PC-9 (cell line): ENCODE results near the gene ZFYVE16. TPM values are rescaled to one million over a fixed set of nuclear protein-coding genes. Genes with fewer than 3 reads are reported as not detected.

Experiments used
- BruUV-seq: library from RNA; stranded (reverse); fragments of 400-500 nt; replicated peaks from 2 replicates; lab custom pipeline; 2021; lab: Mats Ljungman, UMichigan
- CTCF ChIA-PET: fragments of 300-600 bp; sonication (Branson Sonifier 250); formaldehyde crosslinking; loops from one replicate; lab custom pipeline; 2022; ENCODE audit warnings: antibody characterized with exemption; lab: Charles Lee
- POLR2A ChIA-PET: fragments of 300-600 bp; sonication (Branson Sonifier 250); formaldehyde crosslinking; loops from one replicate; lab custom pipeline; 2022; ENCODE audit warnings: antibody characterized with exemption; ENCODE audit not compliant: unreplicated experiment; lab: Charles Lee
- DNase-seq, 2 experiments: peaks; one replicate each; pipeline versions ENCODE4 v3.0.0 to v3.0.0-alpha.2; 2015 to 2022; ENCODE audit warnings: mixed read lengths in 1 of 2
- H2AFZ ChIP-seq: fragments of 200-600 bp; sonication (generic); 2 replicates; pipeline ENCODE4 v1.8.1; 2017; ENCODE audit warnings: antibody characterized with exemption
- H3F3A ChIP-seq: fragments of 200-600 bp; sonication (generic); 2 replicates; pipeline ENCODE4 v1.8.1; 2017; ENCODE audit warnings: antibody characterized with exemption, mild to moderate bottlenecking, low read depth; ENCODE audit not compliant: insufficient read depth
- H3K27ac ChIP-seq: fragments of 200-600 bp; sonication (generic); 2 replicates; pipeline ENCODE4 v1.6.1; 2016; ENCODE audit warnings: mixed run types
- H3K27me3 ChIP-seq: fragments of 200-600 bp; sonication (generic); 2 replicates; pipeline ENCODE4 v1.6.1; 2016; ENCODE audit warnings: low read depth, mixed run types; ENCODE audit not compliant: insufficient read depth
- H3K36me3 ChIP-seq: fragments of 200-600 bp; sonication (generic); 2 replicates; pipeline ENCODE4 v1.6.1; 2016; ENCODE audit warnings: low read depth, mixed run types
- H3K4me1 ChIP-seq: fragments of 200-600 bp; sonication (generic); replicated peaks from 2 replicates; pipeline ENCODE4 v1.6.1; 2016; ENCODE audit warnings: mixed run types; ENCODE audit not compliant: insufficient read depth
- H3K4me2 ChIP-seq: fragments of 200-600 bp; sonication (generic); 2 replicates; pipeline ENCODE4 v1.6.1; 2017; ENCODE audit warnings: mixed run types
- H3K4me3 ChIP-seq: fragments of 200-600 bp; sonication (generic); 2 replicates; pipeline ENCODE4 v1.6.1; 2016; ENCODE audit warnings: mixed run types
- H3K79me2 ChIP-seq: fragments of 200-600 bp; sonication (generic); 2 replicates; pipeline ENCODE4 v1.6.1; 2017; ENCODE audit warnings: low read depth, mixed run types
- H3K9me2 ChIP-seq: fragments of 200-600 bp; sonication (generic); 2 replicates; pipeline ENCODE4 v1.8.1; 2017; ENCODE audit warnings: mild to moderate bottlenecking; ENCODE audit not compliant: insufficient read depth
- H3K9me3 ChIP-seq: fragments of 200-600 bp; sonication (generic); 2 replicates; pipeline ENCODE4 v1.8.1; 2016; ENCODE audit warnings: low read depth; ENCODE audit not compliant: insufficient read depth
- H4K20me1 ChIP-seq: fragments of 200-600 bp; sonication (generic); 2 replicates; pipeline ENCODE4 v1.8.1; 2017; ENCODE audit not compliant: insufficient read depth
- EZH2 ChIP-seq: fragments of 200-600 bp; sonication (generic); IDR thresholded peaks from 2 replicates; pipeline ENCODE4 v1.8.0; 2017; ENCODE audit warnings: antibody characterized with exemption, low read depth
- intact Hi-C: fragments of 100-400 bp; cut with micrococcal nuclease; formaldehyde crosslinking; loops from one replicate; pipeline ENCODE4 v1.10.0; 2022; ENCODE audit not compliant: unreplicated experiment
- total RNA-seq: library from RNA; stranded (reverse); gene quantifications from 2 replicates; pipeline ENCODE4 v1.2.3, GENCODE V29; 2021
- TF ChIP-seq, protein P1 (sequence below): fragments of 200-600 bp; sonication (generic); conservative IDR thresholded peaks from 2 replicates; pipeline ENCODE4 v1.6.1; 2017; ENCODE audit warnings: mixed run types, antibody characterized with exemption, mild to moderate bottlenecking, moderate library complexity

ZFYVE16 gene
- total RNA-seq, 1 experiment from 2014 or later = 27.7 TPM

DNA sequence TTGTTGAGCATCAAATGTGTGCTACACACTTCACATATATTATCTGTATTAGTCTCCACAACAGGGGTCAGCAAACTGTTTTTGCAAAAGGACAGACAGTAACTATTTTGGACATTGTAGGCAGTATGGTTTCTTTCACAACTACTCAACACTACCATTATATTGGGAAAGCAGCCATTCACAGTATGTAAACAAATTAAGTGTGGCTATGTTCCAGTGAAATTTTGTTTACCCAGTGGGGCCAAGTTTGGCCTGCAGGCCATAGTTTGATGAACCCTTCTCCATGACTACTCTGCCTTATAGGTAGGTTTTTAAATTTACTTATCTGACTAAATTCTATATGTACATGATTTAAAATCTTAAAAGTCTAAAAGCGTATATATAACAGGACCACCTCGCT, 67.1 kb downstream of the ZFYVE16 start:
- intact Hi-C loops = no loop called here
- H3K27ac ChIP-seq = no peak overlapping the region
- no peaks in the 10 kb centered on the region; the same call in 1 of the 2 replicates for H3K9me3 ChIP-seq
- H3K4me1 ChIP-seq = peaks cover 9% of the 10 kb centered on the region; the same call in 1 of the 2 replicates
- H4K20me1 ChIP-seq = no peaks in the 10 kb centered on the region
- H3K4me3 ChIP-seq = no peak overlapping the region
- no peaks in the 10 kb centered on the region for H3K27me3 ChIP-seq
- ChIA-PET CTCF (no interaction called here), POLR2A (no interaction called here)
- H3F3A ChIP-seq = peaks cover 13% of the 10 kb centered on the region
- no peak for TF ChIP-seq EZH2
- TF ChIP-seq, protein P1, sequence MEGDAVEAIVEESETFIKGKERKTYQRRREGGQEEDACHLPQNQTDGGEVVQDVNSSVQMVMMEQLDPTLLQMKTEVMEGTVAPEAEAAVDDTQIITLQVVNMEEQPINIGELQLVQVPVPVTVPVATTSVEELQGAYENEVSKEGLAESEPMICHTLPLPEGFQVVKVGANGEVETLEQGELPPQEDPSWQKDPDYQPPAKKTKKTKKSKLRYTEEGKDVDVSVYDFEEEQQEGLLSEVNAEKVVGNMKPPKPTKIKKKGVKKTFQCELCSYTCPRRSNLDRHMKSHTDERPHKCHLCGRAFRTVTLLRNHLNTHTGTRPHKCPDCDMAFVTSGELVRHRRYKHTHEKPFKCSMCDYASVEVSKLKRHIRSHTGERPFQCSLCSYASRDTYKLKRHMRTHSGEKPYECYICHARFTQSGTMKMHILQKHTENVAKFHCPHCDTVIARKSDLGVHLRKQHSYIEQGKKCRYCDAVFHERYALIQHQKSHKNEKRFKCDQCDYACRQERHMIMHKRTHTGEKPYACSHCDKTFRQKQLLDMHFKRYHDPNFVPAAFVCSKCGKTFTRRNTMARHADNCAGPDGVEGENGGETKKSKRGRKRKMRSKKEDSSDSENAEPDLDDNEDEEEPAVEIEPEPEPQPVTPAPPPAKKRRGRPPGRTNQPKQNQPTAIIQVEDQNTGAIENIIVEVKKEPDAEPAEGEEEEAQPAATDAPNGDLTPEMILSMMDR = no peak
- no peaks in the 10 kb centered on the region for H3K9me2 ChIP-seq
- H3K36me3 ChIP-seq = peaks cover 17% of the 10 kb centered on the region
- no peak overlapping the region for H3K4me2 ChIP-seq
- H2AFZ ChIP-seq = no peak overlapping the region
- H3K79me2 ChIP-seq = no peaks in the 10 kb centered on the region
- no TSS peak for BruUV-seq
- DNase-seq = no peak

DNA sequence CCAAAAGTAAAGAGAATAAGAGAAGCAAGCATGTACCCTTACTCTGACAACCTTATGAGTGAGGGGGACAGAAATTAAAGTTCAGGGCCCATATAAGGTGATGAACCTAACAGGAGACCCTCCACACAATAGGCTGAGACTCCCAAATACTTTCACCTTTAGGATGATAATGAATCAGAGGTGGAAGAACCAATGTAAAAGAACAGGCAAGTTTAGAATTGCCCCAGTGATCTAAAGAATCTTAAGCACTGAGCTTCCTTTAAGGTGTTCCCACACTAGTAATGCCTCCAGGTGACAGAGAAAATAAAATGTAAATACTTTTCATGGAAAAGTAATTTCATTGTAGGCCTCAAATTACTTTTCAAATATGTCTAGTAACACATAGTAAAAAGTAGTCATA, 71.8 kb downstream of the ZFYVE16 start:
- Histone ChIP-seq H2AFZ (no peak overlapping the region), H3K4me1 (no peaks in the 10 kb centered on the region), H3F3A (peaks cover 19% of the 10 kb centered on the region), H3K4me2 (no peak overlapping the region), H3K27me3 (no peaks in the 10 kb centered on the region), H3K4me3 (no peak overlapping the region), H3K79me2 (no peaks in the 10 kb centered on the region), H4K20me1 (no peaks in the 10 kb centered on the region), H3K9me3 (peaks cover 12% of the 10 kb centered on the region), H3K27ac (no peak overlapping the region), H3K9me2 (no peaks in the 10 kb centered on the region), H3K36me3 (peaks cover 30% of the 10 kb centered on the region)
- POLR2A ChIA-PET = no interaction called here
- DNase-seq = no peak
- intact Hi-C loops = no loop called here
- CTCF ChIA-PET = no interaction called here
- TF ChIP-seq, protein P1 = no peak
- TF ChIP-seq EZH2 = no peak
- BruUV-seq = no TSS peak

DNA sequence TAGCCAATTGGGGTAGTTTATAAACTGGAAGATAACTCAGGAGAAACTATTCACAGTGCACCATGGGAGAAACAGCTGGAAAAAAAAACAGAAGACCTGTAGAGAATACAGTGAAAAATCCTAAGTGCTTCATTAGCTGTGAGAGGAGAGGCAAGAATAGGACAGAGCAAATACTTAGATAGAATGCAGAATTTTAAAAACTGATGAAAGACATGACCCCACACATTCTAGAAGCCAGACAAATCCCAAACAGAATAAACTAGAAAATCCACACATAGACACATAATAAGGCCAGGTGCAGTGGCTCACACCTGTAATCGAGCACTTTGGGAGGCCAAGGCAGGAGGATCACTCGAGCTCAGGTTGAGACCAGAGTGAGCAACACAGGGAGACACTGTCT, 72.5 kb downstream of the ZFYVE16 start:
- DNase-seq = no peak
- Histone ChIP-seq H3K36me3 (peaks cover 34% of the 10 kb centered on the region), H3K9me3 (peaks cover 12% of the 10 kb centered on the region), H3K9me2 (no peaks in the 10 kb centered on the region), H3K4me1 (no peaks in the 10 kb centered on the region), H3K79me2 (no peaks in the 10 kb centered on the region), H2AFZ (no peak overlapping the region), H3K4me3 (no peak overlapping the region), H3K4me2 (no peak overlapping the region), H3K27me3 (no peaks in the 10 kb centered on the region), H3F3A (peaks cover 17% of the 10 kb centered on the region), H4K20me1 (no peaks in the 10 kb centered on the region), H3K27ac (no peak overlapping the region)
- CTCF ChIA-PET = interaction anchor here (1.4 kb wide), 1 partner anchor 192 kb away, joined by 7 read pairs; no protein-coding TSS in a partner anchor
- intact Hi-C loops = no loop called here
- no peak for TF ChIP-seq EZH2
- TF ChIP-seq, protein P1 = no peak
- POLR2A ChIA-PET = no interaction called here
- no TSS peak for BruUV-seq
